Fibroblast of villous mesenchyme (primary cell): Measurements from ENCODE around the gene GDPD5. TPM values are rescaled to one million over a fixed set of nuclear protein-coding genes. Genes with fewer than 3 reads are reported as not detected.

Experiments used
- DNase-seq: peaks from one replicate; pipeline ENCODE4 v3.0.0-alpha.2; 2010; ENCODE audit warnings: low read depth
- H3K4me3 ChIP-seq: 2 replicates; pipeline ENCODE4 v1.5.1; 2011; ENCODE audit warnings: low read depth, mild to moderate bottlenecking, low read length
- CTCF ChIP-seq: IDR thresholded peaks from 2 replicates; pipeline ENCODE4 v1.5.1; 2012; ENCODE audit warnings: low read depth, mild to moderate bottlenecking, low read length; ENCODE audit not compliant: insufficient read depth
- total RNA-seq: library from RNA; depleted of rRNA; stranded (reverse); fragments of >200 nt; gene quantifications from 2 replicates; pipeline ENCODE4 v1.2.3, GENCODE V29; 2012

GDPD5 gene
- total RNA-seq, 1 donor = 9.5 TPM

GRCh38 chr11:75507571-75507970, 18.2 kb downstream of the GDPD5 start:
- no peak for TF ChIP-seq CTCF
- DNase-seq = no peak
- H3K4me3 ChIP-seq = no peak overlapping the region

GRCh38 chr11:75506827-75507226, 18.9 kb downstream of the GDPD5 start:
- no peak for DNase-seq
- TF ChIP-seq CTCF = no peak
- no peak overlapping the region for H3K4me3 ChIP-seq

GRCh38 chr11:75505916-75506692, 19.6 kb downstream of the GDPD5 start:
- no peak for TF ChIP-seq CTCF
- DNase-seq = no peak

GRCh38 chr11:75504501-75504900, 21.2 kb downstream of the GDPD5 start:
- TF ChIP-seq CTCF = no peak
- DNase-seq = no peak
- no peak overlapping the region for H3K4me3 ChIP-seq

More at GRCh38 chr11:75505916-75506692, 19.6 kb downstream of the GDPD5 start:
- no peak overlapping the region for H3K4me3 ChIP-seq

- TF ChIP-seq CTCF = no peak
- H3K4me3 ChIP-seq = no peak overlapping the region
- DNase-seq = no peak
Observed at GRCh38 chr11:75503531-75504099, 22.1 kb downstream of the GDPD5 start.

GRCh38 chr11:75502138-75502537, 23.6 kb downstream of the GDPD5 start:
- no peak for DNase-seq
- no peak for TF ChIP-seq CTCF

More at GRCh38 chr11:75502138-75502537, 23.6 kb downstream of the GDPD5 start:
- no peak overlapping the region for H3K4me3 ChIP-seq
